GDM1 (cell line): Measurements from ENCODE around the gene CHCHD6.

Experiments
- DNase-seq: peaks from one replicate; lab custom pipeline; 2025; lab: John Stamatoyannopoulos, UW

The CHCHD6 gene, protein sequence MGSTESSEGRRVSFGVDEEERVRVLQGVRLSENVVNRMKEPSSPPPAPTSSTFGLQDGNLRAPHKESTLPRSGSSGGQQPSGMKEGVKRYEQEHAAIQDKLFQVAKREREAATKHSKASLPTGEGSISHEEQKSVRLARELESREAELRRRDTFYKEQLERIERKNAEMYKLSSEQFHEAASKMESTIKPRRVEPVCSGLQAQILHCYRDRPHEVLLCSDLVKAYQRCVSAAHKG

DNA sequence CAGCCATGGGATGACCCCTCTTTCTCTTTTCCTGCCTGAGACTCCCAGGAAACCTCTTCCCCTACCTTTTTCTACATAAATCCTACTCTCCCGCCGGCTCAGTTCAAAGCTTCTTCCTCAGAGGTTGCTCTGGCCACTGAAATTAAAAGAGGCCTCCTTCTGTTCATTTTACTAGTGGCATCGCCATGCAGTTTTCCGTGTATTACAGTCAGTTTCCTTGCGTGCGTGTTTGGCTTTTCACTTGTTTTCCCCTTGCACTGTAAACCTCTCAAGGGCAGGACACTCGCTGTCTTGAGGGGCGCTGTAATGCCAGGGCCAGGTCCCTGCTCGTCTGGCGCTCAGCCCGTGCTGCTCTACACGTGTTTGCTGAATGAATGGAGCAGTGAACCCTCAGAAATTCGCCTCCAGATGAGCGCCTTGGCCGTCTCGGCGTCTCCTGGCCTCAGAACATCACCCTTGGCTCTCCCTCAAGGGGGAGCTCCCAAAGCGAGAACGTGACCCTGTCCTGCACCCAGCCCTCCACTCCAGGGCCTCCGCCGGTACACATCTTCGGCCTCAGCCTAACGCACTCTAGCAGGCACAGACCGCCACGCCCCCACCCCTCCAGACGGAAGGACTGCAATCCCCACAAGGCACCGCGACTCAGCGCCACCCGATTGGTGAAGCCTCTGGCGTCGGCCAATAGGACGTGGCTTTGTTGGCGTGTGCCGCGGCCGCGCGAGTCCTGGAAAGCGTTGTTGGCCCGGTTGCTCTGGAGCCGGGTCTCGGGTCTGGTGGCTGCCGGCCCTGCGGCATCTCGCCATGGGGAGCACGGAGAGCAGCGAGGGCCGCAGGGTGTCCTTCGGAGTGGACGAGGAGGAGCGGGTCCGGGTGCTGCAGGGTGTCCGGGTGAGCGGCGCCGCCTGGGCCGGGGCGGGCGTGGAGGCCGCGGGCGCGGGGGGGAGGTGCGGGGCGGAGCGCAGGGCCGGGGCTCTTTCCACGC lies at the start of gene CHCHD6:
TSS of gene CHCHD6 (plus strand) at position 729 of the 982 bp plus-strand sequence. CDS start at position 802, 73 bp downstream.
- DNase-seq: peak; percentile 92

DNA sequence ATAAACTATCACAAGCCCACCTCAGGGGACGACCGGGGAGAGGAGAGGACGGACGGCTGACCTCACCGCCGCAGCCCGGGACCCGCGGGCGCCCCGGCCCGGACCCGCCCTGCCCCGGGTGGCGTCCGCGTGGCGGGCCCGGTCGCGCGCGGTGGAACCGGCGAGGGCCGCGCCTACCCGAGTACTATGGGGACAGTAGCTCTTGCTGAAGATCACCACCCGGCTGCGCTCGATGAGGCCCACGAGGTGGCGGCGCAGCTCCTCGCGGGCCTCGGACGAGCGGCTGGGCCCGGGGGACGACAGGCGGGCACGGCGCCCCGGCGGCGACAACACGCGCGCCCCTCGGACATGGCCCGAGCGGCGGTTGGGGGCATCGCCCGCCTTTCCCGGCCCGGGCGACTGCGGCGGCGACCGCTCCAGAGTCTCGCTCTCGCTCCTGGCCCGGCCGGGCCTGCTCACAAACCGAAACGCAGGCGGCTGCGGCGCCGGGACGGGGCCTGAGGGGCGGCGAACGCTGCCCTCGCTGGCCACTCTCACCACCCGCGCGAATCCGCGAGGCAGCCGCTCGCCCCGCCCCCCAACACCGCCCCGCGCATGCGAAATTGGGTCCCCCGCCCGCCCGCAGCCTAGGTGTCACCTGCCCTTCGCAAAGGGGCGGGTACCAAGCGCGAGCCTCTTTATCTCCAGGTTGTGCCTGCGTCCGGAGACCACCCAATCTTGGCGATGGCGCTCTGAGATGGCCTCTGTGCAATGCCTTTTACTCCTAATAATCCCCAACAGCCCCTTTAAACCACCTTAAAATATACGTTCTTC lies 49.3 kb upstream of the CHCHD6 start, which contains the start of gene TXNRD3:
TSS of gene TXNRD3 (minus strand) at position 554 of the 813 bp plus-strand sequence.
- DNase-seq: peak; percentile 52

DNA sequence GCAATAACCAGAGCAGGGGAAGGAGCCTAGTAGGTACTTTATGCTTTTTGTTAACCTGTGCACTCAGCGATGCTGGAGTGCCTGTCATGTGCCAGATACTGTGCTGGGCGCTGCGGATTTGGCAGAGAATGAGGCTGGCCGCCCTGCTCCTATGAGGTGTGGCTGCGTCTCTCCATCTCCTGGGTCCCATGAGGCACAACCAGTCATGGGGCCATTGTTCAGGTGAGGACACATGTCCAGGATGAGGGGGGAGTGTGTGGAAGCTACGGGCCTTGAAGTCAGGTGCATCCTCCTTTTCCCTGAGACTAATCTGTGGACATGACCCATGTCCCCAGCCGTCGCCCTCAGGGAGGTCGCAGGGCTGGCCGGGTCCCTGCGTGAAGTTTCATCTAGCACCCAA lies 48.2 kb upstream of the CHCHD6 start:
- DNase-seq: no peak

DNA sequence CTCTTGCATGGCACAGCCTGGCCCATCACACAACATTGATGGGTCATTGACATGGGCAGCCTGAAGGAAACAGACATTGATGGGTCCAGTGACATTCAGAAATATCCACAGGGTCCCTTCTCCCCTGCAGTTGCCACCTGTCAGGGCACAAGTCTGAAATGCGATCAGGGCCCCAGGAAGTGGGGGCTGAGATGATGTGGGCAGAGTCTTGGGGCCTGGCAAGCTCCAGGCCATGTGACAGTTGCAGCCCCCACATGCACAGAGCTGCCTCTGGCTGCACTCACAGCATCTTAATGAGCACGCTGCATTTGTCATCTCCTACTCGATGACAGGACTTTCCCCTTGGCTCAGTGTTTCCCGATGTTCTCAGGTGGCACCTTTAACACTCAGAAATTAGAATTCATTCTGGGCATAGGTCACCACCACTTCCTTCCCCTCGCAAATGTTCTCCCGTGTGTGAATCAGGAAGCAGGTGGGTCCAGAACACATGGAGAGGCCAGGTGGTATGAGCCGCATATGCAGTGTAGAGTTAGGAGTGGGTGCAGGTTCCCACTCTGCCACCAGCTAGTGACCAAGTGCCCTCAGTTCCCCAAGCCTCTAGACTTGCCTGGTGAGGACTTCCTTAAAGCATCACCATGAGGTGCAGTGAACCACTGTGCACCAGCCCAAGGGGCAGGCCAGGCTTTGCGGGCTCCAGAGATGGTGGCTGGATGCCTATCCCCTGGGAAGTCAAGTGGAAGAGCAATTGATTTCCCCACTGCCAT lies 47.5 kb upstream of the CHCHD6 start:
- DNase-seq: no peak

DNA sequence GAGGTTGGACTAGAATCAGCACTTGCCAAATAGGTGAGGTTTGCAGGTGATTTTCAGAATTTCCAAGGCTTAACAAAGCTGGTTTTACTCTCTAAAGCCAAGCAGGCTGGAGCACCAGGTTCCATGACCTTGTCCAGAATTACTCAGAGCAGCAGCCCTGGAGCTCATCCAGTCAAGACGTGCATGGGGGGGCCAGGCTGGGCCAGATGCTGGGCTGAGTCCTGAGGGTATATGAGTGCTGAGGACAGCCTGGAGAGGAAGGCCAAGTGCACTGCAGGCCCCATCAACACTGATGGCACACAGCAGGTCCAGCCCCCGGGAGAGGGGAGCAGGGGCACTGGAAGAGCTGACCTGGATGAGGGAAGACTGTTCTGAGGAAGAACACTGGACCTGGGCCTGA lies 46.1 kb upstream of the CHCHD6 start:
- DNase-seq: no peak

DNA sequence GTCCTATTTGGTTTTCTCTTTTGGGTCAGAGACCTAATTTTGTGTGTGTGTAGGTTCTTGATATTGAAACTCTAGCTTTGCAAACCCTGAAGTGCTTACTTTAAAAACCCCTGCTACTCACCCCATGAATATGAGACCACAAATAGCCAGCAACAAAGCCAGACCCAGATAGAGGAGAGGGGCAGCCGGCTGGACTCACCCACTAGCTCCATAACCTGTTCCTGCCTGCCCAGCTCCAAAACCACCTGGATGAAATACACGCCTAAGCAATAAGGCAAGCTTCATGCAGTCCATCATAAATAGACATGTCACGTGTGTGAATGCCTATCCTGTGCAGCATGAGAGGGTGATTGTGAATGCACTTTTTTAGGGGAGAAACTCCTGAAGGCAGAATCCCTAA lies 45.5 kb upstream of the CHCHD6 start:
- no peak for DNase-seq

DNA sequence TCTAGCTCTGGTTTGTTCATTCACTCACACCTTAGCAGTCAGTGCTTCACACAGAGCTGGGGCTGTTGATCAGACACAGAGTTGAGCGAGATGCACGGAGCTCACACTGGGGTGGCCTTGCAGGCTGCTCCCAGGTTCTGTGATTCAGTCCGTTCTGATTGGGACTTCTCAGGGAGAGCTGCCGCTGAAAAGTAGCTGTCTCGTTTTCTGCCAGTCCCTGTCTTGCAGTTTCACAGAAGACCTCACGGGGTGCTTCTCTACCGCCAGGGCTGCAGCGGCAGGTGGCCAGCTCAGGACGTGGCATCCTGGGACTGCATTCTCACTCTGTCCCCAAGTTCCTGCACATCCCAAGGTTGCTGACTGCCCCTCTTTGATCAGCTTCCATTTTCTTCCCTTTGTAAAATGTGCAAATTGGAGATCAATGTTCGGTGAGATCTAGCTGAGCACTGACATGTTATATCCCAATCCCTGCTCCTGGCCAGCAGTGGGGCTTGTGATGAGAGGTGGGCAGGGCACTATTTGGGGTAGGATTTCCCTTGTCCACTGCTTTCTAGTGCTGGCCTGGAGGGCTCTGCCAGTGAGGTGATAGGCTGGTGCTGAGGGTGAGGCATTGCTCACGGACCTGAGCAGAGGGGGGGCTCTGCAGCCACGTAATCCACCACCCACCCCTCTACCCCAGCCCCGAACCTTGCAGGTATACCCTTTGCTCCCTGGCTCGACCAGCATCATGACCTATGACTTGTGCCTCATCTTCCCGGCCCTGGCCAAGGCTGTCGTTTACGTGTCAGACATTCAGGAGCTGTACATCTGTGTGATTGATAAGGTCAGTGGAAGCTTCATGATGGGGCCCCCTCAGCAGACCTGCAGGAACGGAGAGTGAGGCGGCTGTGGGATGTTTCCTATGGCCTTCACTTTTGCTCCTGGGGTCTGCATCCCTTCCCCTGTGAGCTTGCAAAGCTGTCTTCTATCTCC lies 43.8 kb upstream of the CHCHD6 start:
- DNase-seq: no peak

DNA sequence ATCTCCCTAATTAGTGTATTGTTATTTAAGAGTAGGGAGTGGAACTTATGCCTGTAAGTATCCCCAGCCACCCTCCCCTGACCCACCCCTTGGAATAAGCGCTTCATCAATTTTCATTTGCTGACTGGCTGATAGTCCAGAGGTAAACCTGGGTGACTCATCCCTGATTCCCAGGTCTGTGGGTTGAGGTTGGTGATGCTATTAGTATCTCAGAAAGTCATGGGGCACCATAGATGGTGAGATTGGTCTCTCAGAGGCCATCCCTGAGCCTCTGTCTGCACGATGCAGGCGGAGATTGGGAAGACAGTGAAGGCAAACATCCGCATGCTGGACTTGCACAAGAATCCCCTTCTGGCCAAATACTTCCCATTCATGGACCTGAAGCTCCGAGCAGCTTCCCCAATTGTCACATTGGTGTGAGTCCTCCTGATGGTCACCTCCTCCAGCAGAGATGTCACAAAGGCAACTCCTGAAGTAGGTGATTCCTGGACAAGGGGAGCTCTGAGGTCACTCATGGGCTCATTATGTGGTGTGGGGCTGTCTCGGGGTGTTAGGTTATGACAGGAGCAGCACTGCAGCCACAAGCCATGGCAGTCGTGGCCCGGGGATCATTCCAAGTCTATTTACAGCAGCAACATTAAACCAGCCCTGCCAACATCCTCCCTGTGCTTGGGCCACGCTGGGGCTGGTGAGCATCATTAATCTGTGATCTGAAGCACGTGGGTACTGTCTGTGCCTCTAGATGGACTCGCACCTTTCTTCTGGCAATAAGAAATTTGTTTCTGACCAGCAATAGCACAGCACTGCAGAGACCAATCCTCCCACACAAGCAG lies 42.3 kb upstream of the CHCHD6 start:
- DNase-seq: no peak

DNA sequence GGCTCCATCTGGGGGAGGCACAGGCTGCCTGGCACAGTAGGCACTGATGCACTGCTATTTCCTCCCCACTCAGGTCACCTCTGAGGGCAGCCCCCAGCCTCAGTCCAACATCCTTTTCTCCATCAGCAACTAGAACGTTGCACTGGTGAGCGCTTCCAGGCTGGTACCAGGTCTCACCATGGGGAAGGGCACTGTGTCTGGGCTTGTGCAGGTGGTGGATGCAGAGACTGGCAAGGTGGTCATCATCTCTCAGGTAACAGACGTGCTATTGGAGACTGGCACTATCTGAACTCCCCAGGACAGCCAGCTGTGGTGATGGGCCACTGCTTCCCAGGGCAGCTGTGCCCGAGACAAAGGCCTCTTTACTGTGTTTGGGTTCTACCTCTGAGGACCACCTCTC lies 40.8 kb upstream of the CHCHD6 start:
- DNase-seq: no peak

DNA sequence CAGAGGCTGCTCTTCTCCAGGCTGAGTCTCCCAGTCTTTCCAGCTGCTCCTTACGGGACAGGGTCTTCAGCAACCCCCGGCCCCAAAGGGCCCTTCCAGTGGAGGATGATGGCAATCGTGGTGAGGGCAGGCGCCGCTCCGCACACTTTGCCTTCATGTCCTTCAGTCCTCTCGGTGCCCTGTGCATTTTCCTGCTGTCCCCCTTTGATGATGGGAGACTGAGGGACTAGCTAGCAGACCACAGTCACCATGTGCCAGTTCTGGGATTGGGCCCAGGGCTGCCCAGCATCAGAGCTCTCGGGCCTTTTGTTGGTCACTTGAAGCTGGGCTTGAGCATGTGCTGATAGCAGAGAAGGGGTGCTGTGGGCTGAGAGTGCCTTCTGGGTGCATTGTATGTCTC lies 40.3 kb upstream of the CHCHD6 start:
- DNase-seq: no peak

DNA sequence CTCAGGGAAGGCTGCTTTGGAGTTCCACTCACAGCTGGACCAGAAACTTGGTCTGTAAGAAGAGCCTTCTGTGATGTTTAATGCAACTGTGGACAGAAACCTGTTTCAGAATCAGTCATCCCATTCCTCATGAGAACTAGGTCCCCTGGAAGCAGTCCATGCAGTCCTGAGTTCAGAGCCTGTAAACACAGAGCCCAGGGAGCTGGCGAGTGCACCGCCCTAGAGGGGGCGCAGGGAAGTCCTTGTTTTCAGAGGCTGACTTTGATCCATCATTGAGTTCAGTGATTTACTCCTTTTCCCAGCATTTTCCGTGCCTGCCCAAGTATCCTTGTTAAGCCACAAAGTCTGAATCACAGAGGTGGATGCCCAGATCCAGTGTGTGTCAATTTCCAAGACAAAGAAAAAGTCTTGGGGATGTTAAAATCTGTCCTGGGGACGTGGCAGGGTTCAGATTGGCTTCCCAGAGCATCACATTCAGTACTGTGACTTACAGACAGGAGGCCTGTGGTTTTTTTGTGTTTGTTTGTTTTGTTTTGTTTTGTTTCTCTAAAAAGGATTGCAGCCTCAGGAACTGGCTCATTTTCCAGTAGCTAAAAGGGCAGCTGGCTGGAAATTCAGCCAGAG lies 39.3 kb upstream of the CHCHD6 start:
- no peak for DNase-seq

DNA sequence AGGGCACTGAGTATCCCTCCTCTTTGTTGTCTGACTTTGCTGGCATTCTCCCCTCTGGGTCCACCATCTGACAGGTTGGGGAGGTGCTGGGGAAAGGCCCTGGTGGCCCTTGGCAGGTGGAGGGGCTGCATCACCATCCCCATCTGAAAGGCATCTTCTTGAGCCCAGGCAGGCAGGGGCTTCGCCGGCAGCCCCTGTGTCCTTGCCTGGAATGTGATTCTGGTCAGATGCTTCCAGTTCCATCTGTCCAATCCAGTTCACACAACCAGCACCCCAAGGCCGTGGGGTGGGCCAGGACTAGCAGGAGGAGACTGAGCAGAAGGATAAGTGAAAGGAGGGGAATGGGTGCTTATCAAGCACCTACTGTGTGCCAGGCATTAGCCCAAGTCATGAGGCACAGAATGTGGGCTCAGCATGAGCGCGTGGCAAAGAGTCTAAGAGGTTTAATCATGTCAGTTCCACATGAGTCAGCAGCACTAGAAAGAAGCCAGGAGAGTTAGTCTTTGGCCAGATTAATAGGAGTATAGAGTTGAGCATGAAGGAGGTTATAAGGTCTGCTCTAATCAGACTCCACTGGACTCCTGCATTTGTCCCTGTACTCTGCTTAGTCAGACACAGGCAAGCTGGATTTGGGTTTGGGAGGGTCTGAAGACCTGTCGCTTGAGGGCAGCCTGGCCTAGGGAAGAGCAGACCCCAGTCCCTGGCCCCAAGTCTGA lies 38.7 kb upstream of the CHCHD6 start:
- no peak for DNase-seq

DNA sequence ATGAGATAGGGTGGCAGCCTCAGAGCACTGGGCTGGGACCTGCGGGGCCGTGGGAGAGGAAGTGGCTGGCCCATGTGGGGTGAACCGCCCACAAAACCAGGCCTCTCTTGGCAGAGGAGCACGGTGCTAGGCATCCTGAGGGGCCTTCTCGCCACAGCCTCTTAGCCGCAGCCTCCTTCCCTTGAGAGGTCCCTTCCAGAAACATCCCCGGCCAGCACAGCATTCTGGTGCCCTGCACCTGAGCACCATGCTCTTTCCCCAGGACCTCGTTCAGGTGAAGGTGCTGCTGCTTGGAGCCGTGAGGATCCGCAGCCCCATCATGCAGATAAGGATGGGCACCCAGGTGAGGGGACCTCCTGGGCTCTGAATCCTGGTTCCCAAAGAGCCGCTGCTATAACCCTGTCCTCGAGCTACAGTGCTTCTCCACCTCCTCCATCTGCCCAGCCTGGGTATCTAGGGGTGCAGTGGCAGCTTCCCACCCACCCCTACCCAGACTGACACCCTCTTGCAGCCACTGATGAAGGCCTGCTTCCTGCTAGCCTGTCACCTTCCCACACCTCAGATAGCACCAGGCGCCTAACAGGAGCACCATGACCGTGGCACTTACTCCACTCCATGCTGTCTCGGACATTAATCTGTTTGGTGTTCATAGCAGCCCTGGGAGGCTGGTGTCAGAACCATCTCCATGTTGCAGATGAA lies 37.9 kb upstream of the CHCHD6 start:
- DNase-seq: no peak

DNA sequence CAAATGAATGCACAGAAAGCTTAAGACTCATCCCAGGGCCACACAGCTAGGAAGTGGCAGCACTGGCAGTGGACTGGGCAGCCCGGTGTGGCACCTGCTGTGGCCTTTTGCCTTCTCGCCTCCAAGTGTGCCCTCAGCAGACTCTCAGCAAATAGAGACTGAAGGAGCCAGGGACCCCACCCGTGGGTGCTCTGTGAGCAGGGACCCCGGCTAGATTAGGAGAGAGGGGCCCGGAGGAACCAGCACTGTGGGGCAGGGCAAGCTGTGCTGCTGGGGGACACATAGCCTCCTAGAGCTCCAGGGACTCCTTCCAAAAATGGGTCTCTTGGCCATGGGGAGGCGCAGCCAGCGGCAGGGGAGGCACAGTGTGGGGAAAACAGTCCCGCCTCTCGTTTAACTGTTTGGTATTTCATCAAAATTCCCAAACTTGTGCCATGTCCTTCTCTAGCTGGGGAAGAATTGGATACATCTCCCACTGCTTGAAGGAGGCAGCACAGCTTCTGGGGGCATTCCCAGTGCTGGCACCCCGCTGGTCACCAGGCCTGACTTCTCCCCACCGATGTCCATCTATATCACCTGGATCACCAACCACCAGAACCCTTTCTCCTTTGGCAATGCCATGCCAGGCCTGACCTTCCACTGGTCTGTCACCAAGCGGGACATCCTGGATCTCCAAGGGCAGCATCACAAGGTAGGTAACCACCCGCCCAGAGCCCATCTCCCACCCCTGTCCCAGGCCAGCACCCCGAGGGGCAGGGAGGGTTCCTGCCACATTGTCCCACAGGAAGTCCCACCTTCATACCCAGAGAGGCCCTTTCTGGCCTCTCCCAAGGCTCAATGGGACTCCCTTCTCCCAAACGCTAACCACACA lies 37.1 kb upstream of the CHCHD6 start:
- DNase-seq: no peak

DNA sequence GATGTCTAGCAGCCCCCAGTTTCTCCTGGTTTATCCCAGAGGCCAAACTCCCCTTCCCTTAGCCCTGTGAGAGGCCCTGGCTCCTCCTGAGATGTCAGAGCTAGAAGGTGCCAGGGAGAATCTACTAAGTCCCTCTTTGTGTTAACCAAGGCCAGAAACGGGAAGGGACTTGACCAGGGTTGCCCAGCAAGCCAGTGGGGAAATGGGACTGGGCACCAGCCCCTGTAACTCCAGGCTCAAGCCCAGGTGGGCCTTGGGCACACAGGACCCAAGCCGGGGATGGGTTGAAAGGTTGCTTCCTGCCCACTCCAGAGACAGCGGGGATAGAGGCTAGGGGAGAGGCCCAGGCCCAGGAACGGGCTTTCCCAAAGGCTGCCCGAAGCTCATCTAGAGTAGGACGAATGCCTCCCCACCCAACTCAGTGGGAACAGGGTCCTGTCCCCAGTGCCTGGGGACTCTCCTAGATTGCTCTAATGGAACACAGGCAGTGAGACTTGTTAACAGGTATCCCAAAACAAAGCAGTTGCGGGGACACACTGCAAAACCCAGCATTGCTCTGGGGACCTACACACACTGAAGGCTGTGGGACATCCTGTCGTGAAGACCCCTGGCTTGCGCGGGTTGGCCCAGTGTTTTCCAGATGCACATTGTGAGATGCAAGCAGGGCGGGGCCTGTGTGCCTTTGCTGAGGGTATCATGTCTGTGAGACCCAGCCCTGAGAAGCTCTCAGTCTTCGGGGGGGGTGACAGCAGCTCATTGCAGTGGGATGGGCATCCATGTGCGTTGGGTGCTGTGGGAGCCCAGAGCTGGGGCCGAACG lies 36.2 kb upstream of the CHCHD6 start:
- DNase-seq: no peak
